ENCODE data around the gene ROR1. TPM values are rescaled to one million over a fixed set of nuclear protein-coding genes. Genes with fewer than 3 reads are reported as not detected.

ROR1 gene
- total RNA-seq, 1 experiment from 2014 or later, result 2.7 TPM

DNA sequence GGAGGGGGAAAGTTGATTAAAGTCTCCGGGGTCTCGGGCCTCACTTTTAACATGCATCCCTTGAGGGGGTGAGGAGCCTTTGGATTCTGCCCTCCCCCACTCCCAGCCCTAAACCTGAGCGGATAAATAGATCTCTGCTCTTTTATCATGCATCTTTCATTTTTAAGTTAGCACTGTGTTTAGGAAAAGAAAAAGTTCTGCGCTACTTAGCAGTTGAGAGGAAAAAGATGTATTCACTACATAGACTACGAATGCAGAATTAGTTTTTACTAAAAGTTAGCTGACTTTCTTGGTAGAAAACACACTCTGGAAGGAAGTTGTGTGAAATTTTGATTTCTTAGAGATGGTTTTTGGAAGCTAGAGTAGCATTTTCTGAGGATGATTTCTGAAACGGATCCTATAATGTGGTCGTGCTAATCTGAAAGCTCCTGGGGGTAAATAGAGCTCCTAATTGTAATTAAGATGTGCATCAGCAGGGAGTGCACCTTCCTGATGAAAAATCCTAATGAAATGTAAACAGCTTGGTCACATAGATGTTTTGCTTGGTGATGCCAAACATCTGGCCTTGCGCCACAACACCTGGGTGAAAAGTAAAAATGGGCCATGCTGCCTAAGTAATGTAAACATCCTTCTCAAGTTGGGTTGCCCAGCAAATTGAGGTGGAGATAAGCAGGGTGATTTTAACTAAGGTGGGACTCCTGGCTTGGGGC lies 1.8 kb downstream of the ROR1 start:
- no TSS peak for BruUV-seq (replicated peaks)
- H3K4me1 ChIP-seq (ENCODE audit: control insufficient read depth in 1 of 2, insufficient read depth in 2 of 2, low read length in 2 of 2), result peaks cover 11 to 24% of the 10 kb centered on the region in 2 experiments; a peak in 3 of 4 replicates
- no peak overlapping the region for H3K27ac ChIP-seq (ENCODE audit: low read depth, low read length)
- DNase-seq (ENCODE audit: low read depth, low spot score) (no peak), ATAC-seq (no peak)
- no peak overlapping the region for H3K4me3 ChIP-seq (replicated peaks in 1 of 2; ENCODE audit: low read depth in 1 of 2, low read length in 2 of 2)
- ChIA-PET CTCF (interaction anchor here (0.8 to 1.4 kb wide), 2 partner anchors 19 to 362 kb away, joined by 3 read pairs; no protein-coding TSS in a partner anchor), RAD21 (ENCODE audit: low non-redundant PET in 1 of 2, low total read pairs in 2 of 2, uncharacterized antibody in 2 of 2, unreplicated experiment in 2 of 2) (no interaction called here), POLR2A (no interaction called here)
- no peaks in the 10 kb centered on the region for H3K27me3 ChIP-seq (ENCODE audit: insufficient read depth, low read length)
- no peaks in the 10 kb centered on the region for H3K36me3 ChIP-seq (ENCODE audit: control insufficient read depth in 1 of 2, insufficient read depth in 2 of 2, low read length in 2 of 2)
- intact Hi-C loops (cut with micrococcal nuclease), result loop anchor here (10.0 kb wide), 2 partner anchors 139 to 151 kb away; no protein-coding TSS in a partner anchor
- H4K20me1 ChIP-seq (ENCODE audit: insufficient read depth), result no peaks in the 10 kb centered on the region
- TF ChIP-seq SP1 (IDR thresholded peaks at IDR 0.05; ENCODE audit: low read depth), result no peak
- TF ChIP-seq ZBTB33 (IDR thresholded peaks at IDR 0.05; ENCODE audit: extremely low read depth, insufficient replicate concordance, low read length), result no peak
- TF ChIP-seq REST (IDR thresholded peaks at IDR 0.05; ENCODE audit: low read depth), result no peak
- TF ChIP-seq CBX3 (IDR thresholded peaks at IDR 0.05; ENCODE audit: low read depth), result no peak
- TF ChIP-seq CEBPB (IDR thresholded peaks at IDR 0.05; ENCODE audit: low read depth), result no peak
- TF ChIP-seq POLR2AphosphoS5 (IDR thresholded peaks at IDR 0.05; ENCODE audit: low read depth, low read length), result no peak
- TF ChIP-seq, protein P1, sequence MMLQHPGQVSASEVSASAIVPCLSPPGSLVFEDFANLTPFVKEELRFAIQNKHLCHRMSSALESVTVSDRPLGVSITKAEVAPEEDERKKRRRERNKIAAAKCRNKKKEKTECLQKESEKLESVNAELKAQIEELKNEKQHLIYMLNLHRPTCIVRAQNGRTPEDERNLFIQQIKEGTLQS (IDR thresholded peaks at IDR 0.05), result no peak
- no peak for TF ChIP-seq SRF (IDR thresholded peaks at IDR 0.05; ENCODE audit: low read depth)
- TF ChIP-seq EGR1 (IDR thresholded peaks at IDR 0.05; ENCODE audit: low read depth), result no peak
- TF ChIP-seq EZH2 (IDR thresholded peaks at IDR 0.05), result no peak
- TF ChIP-seq POLR2A (IDR thresholded peaks at IDR 0.05; ENCODE audit: borderline replicate concordance, extremely low read depth, insufficient read depth, insufficient read length), result no peak
- no peak for TF ChIP-seq SIN3A (IDR thresholded peaks at IDR 0.05; ENCODE audit: low read depth)
- no peak for TF ChIP-seq FOSL1 (IDR thresholded peaks at IDR 0.05; ENCODE audit: low read depth)
- no peak for TF ChIP-seq ZNF274 (IDR thresholded peaks at IDR 0.05; ENCODE audit: low read depth, low read length)
- TF ChIP-seq TCF7L2 (IDR thresholded peaks at IDR 0.05; ENCODE audit: borderline replicate concordance, extremely low read depth, insufficient read depth, insufficient read length), result no peak
- TF ChIP-seq JUND (IDR thresholded peaks at IDR 0.05), result no peak
- no peak for TF ChIP-seq ELF1 (IDR thresholded peaks at IDR 0.05; ENCODE audit: borderline replicate concordance, low read depth)
- no peak for TF ChIP-seq MAX (IDR thresholded peaks at IDR 0.05)
- peak overlapping the region; percentile 81; the same call in 1 of the 2 replicates for H3K4me2 ChIP-seq (ENCODE audit: low read length)
- H3K9ac ChIP-seq (ENCODE audit: low read length), result no peak overlapping the region
- no peak overlapping the region for H2AFZ ChIP-seq (ENCODE audit: low read depth, low read length, poor library complexity, severe bottlenecking)
- H3K79me2 ChIP-seq (ENCODE audit: insufficient read depth, low read length), result no peaks in the 10 kb centered on the region
- no peaks in the 10 kb centered on the region for H3K9me3 ChIP-seq (ENCODE audit: control insufficient read depth in 1 of 2, insufficient read depth in 1 of 2, low read depth in 1 of 2, low read length in 2 of 2)
- H3K9me2 ChIP-seq (ENCODE audit: insufficient read depth), result no peaks in the 10 kb centered on the region

Measured in HCT116 (cell line).